Activated naive CD8-positive, alpha-beta T cell treated with anti-CD3 and anti-CD28 coated beads, Interleukin-2, amount 50 U/mL, for 24 hours (primary cell): ENCODE measurements around the gene HS3ST5.
"Not testable (repeated sequence)": the region's sequence is repeated elsewhere in the genome, so short reads cannot be mapped to it uniquely, and the experiment has no call there.

ENCODE experiments used
- ATAC-seq: fragments of 150-1000 bp; cut with Tn5 transposase; one replicate; pipeline ENCODE4 v1.10.0; 2021
- DNase-seq: peaks from one replicate; pipeline ENCODE4 v3.0.0; 2021
- H3K27ac Mint-ChIP-seq: one replicate; pipeline ENCODE4 v1.8.0; 2021; ENCODE audit warnings: mild to moderate bottlenecking, mixed read lengths
- H3K27me3 Mint-ChIP-seq: one replicate; pipeline ENCODE4 v1.8.0; 2021; ENCODE audit warnings: mixed read lengths
- H3K36me3 Mint-ChIP-seq: one replicate; pipeline ENCODE4 v1.8.0; 2021; ENCODE audit warnings: low read depth, mixed read lengths
- H3K4me1 Mint-ChIP-seq: one replicate; pipeline ENCODE4 v1.8.0; 2021; ENCODE audit warnings: mixed read lengths
- H3K4me3 Mint-ChIP-seq: one replicate; pipeline ENCODE4 v1.8.0; 2021; ENCODE audit warnings: mild to moderate bottlenecking, moderate library complexity, mixed read lengths
- H3K9me3 Mint-ChIP-seq: one replicate; pipeline ENCODE4 v1.8.0; 2021; ENCODE audit warnings: mixed read lengths

The HS3ST5 gene

DNA sequence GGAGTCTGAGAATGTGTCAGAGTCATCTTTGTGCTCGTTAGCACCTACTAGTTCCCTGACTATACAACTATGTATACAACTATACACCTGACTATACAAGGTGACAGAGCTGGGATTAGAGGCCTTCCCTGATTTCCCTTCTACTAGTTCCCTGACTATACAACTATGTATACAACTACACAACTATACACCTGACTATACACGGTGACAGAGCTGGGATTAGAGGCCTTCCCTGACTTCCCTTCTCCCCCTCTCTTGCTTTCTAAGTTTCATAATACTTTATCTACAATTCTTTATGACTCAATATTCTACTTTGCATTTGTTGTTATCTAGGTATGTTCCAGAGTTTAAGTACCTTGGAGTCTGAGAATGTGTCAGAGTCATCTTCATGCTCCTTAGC is 68.0 kb downstream of the HS3ST5 start:
- ATAC-seq, result no peak
- H3K36me3 Mint-ChIP-seq, result no peaks in the 10 kb centered on the region

DNA sequence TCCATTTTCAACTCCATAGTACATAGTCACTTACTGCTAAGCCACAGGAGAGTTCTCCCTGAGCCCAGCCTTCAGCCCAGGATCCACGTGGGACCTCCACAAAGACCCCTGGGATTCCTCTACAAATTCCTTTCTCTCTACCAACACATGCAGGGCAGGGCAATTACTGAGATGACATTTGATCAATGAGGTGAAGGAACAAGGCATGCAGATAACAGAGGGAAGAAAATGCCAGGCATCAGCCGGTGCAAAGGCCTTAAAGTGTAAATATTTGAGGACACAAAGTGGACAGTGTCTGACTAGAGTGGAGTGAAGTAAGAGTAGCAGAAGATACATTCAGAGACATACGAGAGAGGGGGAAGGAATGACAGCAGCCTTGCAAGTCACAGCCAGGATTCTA is 70.2 kb downstream of the HS3ST5 start:
- Mint-ChIP-seq H3K27me3 (peaks cover 2% of the 10 kb centered on the region), H3K36me3 (no peaks in the 10 kb centered on the region), H3K27ac (no peak overlapping the region), H3K4me3 (no peak overlapping the region), H3K4me1 (no peaks in the 10 kb centered on the region), H3K9me3 (no peaks in the 10 kb centered on the region)
- DNase-seq, result no peak
- ATAC-seq, result no peak

More for the DNA sequence above, 68.0 kb downstream of the HS3ST5 start:
- no peaks in the 10 kb centered on the region for H3K9me3 Mint-ChIP-seq
- H3K4me3 Mint-ChIP-seq, result no peak overlapping the region
- no peak for DNase-seq
- H3K27me3 Mint-ChIP-seq, result peaks cover 3% of the 10 kb centered on the region
- H3K27ac Mint-ChIP-seq, result no peak overlapping the region
- no peaks in the 10 kb centered on the region for H3K4me1 Mint-ChIP-seq

DNA sequence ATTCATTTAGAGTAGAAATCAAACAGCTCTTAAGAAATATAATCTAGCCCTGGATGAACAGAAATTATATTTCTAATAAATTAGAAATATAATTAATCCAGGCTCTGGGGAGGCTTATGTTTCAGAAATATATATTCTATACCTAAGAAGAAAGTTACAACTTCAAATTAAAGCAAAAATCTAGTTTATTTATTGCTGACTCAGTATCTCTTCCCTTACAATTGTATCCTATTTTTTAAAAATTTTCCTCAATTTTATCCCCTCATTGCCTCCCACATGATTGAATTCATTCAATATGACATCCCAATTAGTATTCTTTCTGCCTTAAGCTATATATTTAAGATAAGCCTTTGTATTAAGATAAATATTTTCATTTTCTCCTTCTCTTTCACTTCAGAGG is 71.4 kb downstream of the HS3ST5 start:
- no peak for ATAC-seq

DNA sequence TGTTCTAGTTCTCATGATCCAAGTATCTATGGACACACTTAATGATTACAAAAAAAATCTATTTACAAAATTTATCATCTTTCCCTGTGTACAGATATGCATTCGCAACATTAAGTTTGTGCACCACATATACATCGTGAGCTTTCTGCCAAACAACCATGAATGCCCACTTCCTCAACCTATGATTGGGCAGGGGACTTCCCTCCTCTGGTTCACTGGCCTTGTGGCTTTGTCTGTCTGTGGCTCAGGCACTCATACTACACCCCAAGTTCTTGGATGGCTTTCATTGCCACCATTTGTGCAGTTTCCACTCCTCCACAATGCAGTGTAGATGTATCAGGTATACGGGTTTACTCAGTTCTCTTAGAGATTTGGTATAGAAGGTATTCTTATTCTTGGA is 74.9 kb downstream of the HS3ST5 start:
- DNase-seq (no peak), ATAC-seq (no peak)
- Mint-ChIP-seq H3K4me3 (no peak overlapping the region), H3K27me3 (peaks cover 4% of the 10 kb centered on the region), H3K36me3 (no peaks in the 10 kb centered on the region), H3K4me1 (no peaks in the 10 kb centered on the region), H3K27ac (no peak overlapping the region), H3K9me3 (no peaks in the 10 kb centered on the region)

More for the DNA sequence above, 71.4 kb downstream of the HS3ST5 start:
- no peak overlapping the region for H3K27ac Mint-ChIP-seq
- H3K27me3 Mint-ChIP-seq, result peaks cover 4% of the 10 kb centered on the region
- no peak for DNase-seq
- H3K9me3 Mint-ChIP-seq, result no peaks in the 10 kb centered on the region
- H3K4me1 Mint-ChIP-seq, result no peaks in the 10 kb centered on the region
- no peak overlapping the region for H3K4me3 Mint-ChIP-seq
- no peaks in the 10 kb centered on the region for H3K36me3 Mint-ChIP-seq

DNA sequence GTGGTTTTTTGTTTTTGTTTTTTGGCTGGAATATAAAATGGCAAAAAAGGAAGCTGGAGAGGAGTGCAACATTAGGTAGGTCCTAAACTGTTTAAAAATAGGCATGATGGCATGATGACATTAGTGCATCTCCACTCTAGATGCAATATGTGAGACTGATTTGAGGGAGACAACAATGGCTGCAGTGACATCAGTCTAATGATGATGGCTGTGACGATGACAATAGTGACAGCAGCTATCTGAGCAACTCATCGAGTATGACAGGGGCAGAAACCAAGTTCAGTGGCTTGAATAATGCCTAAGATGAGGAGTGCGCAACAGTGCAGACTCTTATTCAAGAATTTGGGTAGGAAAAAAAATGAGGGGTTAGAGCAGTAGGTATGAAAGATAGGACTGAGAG is 82.0 kb downstream of the HS3ST5 start:
- no peak overlapping the region for H3K27ac Mint-ChIP-seq
- no peaks in the 10 kb centered on the region for H3K9me3 Mint-ChIP-seq
- no peak overlapping the region for H3K4me3 Mint-ChIP-seq
- DNase-seq (no peak), ATAC-seq (no peak)
- no peaks in the 10 kb centered on the region for H3K4me1 Mint-ChIP-seq
- no peaks in the 10 kb centered on the region for H3K36me3 Mint-ChIP-seq
- no peaks in the 10 kb centered on the region for H3K27me3 Mint-ChIP-seq

DNA sequence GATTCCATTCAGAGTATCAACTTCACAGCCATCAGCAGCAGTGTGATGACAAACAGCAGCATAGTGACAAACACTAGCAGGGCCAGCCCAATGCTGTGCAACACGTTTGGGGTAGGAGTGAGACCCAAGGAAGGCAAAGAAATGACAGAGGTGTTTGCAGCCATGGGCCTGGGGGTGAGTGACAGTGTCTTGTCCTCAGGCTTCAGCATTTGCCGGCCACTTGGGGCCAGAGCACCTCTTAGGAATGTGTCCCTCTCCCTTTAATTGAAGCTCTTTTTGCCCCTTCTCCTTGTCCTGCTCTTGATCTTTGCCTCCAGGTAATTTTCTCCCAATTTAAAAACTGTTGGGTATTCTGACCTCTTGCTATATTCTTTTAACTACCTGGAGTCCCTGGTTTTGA is 84.4 kb downstream of the HS3ST5 start:
- H3K4me3 Mint-ChIP-seq, result no peak overlapping the region
- ATAC-seq (no peak), DNase-seq (no peak)
- peaks cover 4% of the 10 kb centered on the region for H3K9me3 Mint-ChIP-seq
- H3K27ac Mint-ChIP-seq, result no peak overlapping the region
- no peaks in the 10 kb centered on the region for H3K27me3 Mint-ChIP-seq
- H3K36me3 Mint-ChIP-seq, result no peaks in the 10 kb centered on the region
- H3K4me1 Mint-ChIP-seq, result no peaks in the 10 kb centered on the region

DNA sequence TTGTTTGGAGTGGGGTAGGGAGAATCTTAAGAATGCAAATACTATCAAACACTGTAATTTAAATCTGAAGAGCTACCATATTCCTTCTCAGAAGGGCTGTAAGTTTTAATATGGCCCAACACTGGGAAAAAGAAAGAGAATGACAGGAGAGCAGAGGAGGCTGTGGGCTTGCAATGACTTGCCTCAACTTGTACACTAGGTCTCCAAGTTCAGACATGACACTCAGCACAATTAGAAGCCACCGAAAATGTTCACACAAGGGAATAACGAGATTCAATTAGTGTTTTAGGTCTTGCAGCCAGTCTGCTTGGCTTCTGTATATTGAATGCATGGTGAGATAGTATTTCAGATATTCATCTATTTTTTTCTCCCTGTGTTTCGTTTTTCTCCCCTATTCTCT is 89.4 kb downstream of the HS3ST5 start:
- Mint-ChIP-seq H3K4me1 (no peaks in the 10 kb centered on the region), H3K27me3 (no peaks in the 10 kb centered on the region), H3K36me3 (no peaks in the 10 kb centered on the region), H3K9me3 (peaks cover 4% of the 10 kb centered on the region), H3K27ac (no peak overlapping the region), H3K4me3 (no peak overlapping the region)
- no peak for ATAC-seq
- DNase-seq, result no peak

DNA sequence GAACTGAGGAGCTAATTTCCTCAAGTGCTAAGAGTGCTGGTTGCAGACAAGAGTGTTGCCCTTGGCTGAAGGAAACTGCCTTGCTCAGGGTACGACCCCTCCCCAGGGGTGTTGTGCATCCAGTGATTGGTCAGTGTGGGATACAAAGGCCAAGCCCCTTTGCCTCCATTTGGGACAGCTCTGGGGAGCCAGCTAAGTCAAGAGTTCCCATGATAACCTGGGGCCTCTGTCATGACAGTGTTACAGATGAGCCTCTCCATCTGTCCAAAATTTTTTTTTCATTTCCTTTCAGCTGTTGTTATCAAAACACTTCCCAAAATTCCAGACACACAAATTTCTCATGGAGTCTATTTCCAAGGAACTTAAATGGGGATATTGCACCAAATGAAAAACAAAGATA is 93.3 kb downstream of the HS3ST5 start:
- ATAC-seq (no peak), DNase-seq (no peak)
- no peaks in the 10 kb centered on the region for H3K36me3 Mint-ChIP-seq
- no peak overlapping the region for H3K27ac Mint-ChIP-seq
- no peaks in the 10 kb centered on the region for H3K4me1 Mint-ChIP-seq
- peaks cover 4% of the 10 kb centered on the region for H3K9me3 Mint-ChIP-seq
- H3K4me3 Mint-ChIP-seq, result no peak overlapping the region
- no peaks in the 10 kb centered on the region for H3K27me3 Mint-ChIP-seq

DNA sequence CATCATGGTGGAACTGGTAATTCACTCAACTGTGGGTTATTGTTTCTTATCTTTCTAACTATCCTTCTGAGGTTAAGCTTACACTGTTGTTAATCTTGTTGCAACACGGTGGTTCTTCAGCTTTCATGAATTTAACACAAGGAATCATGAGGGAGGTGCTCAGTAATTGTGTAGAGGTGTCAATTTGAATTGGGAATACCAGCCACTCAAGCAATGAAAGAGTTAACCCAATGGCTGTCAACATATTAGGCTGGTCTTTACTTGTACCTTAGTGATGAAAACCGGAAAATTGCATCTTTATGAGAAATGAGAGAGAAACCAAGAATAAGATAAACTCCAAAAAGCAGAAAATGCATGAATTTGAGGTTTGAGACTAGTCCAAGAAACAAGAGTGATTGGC is 95.7 kb downstream of the HS3ST5 start:
- Mint-ChIP-seq H3K4me1 (no peaks in the 10 kb centered on the region), H3K27me3 (no peaks in the 10 kb centered on the region), H3K4me3 (no peak overlapping the region), H3K9me3 (no peaks in the 10 kb centered on the region), H3K36me3 (no peaks in the 10 kb centered on the region), H3K27ac (no peak overlapping the region)
- DNase-seq, result no peak
- no peak for ATAC-seq

DNA sequence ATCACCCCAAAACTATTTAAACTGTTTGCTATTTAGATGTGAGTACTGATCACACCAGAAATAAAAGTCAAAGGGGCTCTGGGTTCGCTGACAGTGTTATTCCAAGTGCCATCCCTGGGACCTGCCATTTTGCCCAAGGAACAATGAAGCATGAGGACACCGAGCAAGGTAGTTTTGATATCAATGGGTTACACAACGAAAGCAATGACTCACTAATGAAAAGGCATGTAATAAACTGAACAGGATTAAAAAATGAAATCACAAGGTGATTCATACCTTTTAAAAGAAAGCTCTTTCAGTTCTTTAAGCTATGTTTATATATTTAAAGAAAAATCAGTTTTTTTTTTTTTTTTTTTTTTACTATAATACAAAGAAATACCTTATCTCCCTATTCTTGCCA is 102.0 kb downstream of the HS3ST5 start:
- Mint-ChIP-seq H3K4me3 (no peak overlapping the region), H3K27ac (no peak overlapping the region), H3K4me1 (no peaks in the 10 kb centered on the region), H3K27me3 (no peaks in the 10 kb centered on the region), H3K36me3 (no peaks in the 10 kb centered on the region), H3K9me3 (no peaks in the 10 kb centered on the region)
- DNase-seq (no peak), ATAC-seq (no peak)

DNA sequence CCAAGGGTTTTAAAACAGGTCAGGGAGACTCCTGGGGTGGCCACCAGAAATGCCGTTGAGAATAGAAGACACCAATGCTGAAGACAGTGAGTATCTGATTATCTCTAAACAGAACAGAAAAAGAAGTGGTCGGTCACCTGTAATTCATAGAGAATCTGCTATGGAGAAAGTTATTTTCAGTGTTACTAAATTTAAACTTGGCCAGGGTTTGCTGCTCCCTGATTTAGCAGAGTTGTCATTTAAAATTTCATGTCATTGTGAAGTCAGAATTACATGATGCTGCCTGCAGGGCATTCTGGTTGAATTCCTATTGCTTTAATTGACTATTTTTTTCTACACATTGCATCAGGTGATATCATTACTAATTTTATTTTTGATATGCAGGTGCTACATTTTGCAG is 114.1 kb downstream of the HS3ST5 start:
- H3K36me3 Mint-ChIP-seq, result no peaks in the 10 kb centered on the region
- ATAC-seq, result no peak
- H3K9me3 Mint-ChIP-seq, result no peaks in the 10 kb centered on the region
- H3K27me3 Mint-ChIP-seq, result peaks cover 3% of the 10 kb centered on the region
- H3K4me1 Mint-ChIP-seq, result no peaks in the 10 kb centered on the region
- H3K27ac Mint-ChIP-seq, result no peak overlapping the region
- no peak for DNase-seq
- H3K4me3 Mint-ChIP-seq, result no peak overlapping the region

DNA sequence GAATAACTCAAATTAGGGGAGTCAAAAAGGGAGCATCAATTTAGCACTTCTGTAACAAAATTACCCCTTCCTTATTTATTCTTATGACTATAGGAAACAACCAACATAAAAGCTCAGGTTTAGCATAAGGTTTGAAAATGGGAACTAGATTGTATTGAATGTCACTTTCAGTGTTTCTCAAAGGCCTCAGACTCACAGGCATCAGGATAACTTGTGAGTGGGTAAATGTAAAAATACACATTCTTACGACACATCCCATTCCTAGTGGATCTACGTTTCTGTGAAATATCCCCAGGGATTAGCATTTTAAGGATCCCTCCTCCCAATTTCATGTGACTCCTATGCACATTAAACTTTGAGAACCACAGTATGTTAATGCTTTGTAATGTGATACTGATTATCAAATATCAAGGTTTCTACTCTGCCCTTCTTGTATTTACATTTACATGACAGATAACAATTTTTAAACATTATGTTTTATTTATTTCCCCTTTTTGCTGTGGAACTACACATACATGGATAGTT is 114.8 kb downstream of the HS3ST5 start:
- ATAC-seq, result no peak
- Mint-ChIP-seq H3K4me1 (no peaks in the 10 kb centered on the region), H3K27me3 (peaks cover 3% of the 10 kb centered on the region), H3K27ac (no peak overlapping the region), H3K36me3 (no peaks in the 10 kb centered on the region), H3K9me3 (no peaks in the 10 kb centered on the region), H3K4me3 (no peak overlapping the region)
- no peak for DNase-seq

DNA sequence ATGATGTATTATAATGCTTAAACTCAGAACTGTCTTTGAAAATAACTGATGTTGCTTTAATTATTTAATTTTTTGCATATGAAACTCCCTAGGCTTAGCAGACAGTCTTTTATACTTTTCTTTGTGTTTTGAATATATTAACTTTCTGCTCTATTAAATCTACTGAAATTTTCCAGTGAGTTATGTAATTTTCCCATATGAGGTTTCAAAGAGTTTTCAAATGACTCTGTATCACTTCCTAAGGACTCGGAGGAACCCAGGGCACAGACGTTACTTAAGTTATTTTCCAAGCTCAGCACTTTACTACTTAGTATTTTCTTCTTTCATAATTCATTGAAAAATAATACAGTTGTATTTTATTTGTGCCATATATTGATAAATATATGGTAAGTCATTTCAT is 122.6 kb downstream of the HS3ST5 start:
- ATAC-seq (no peak), DNase-seq (no peak)
- Mint-ChIP-seq H3K27me3 (no peaks in the 10 kb centered on the region), H3K36me3 (no peaks in the 10 kb centered on the region), H3K4me3 (no peak overlapping the region), H3K27ac (no peak overlapping the region), H3K4me1 (no peaks in the 10 kb centered on the region), H3K9me3 (no peaks in the 10 kb centered on the region)

DNA sequence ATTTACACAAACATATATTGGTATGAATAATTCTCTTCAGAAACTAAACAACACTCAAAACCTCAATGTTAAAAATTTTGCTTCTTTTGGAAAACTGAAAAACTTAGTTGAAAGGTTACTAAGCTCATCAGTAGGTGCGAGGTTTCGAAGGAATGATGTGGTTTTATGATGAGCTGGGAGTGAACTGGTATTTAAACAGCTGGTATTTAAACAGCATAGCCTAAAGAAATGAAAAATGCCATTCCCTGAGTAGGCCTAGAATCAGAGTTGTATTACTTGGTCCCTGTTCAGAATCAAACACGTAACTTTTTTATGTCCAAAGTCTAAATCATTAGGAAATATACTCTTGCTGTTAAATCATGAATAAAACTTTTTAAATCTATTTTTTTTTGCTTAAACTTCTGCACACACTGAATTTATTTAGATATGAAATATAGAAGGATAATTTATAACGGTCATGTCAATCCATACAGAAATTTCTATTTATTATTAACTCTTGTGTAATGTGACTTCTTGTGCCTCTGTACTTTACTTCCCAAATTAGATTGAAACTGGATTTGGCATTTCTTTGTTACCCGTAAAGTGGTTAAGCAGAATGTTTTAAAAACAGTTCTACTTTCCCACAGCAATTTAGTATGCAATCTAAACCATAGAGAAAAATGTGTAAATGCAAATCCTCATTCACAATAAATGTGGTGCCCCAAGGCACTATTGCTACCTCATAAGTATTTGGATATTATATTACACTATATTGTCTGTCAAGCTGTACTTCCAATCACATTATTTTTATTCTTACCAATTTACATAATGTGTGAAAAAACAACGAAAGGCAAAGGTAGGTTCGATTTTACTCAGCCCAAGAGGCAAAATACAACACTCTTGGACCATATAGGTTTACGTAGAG is 124.1 kb downstream of the HS3ST5 start:
- Mint-ChIP-seq H3K9me3 (no peaks in the 10 kb centered on the region), H3K36me3 (no peaks in the 10 kb centered on the region), H3K4me1 (no peaks in the 10 kb centered on the region), H3K27me3 (no peaks in the 10 kb centered on the region), H3K4me3 (no peak overlapping the region), H3K27ac (no peak overlapping the region)
- DNase-seq (no peak), ATAC-seq (no peak)

DNA sequence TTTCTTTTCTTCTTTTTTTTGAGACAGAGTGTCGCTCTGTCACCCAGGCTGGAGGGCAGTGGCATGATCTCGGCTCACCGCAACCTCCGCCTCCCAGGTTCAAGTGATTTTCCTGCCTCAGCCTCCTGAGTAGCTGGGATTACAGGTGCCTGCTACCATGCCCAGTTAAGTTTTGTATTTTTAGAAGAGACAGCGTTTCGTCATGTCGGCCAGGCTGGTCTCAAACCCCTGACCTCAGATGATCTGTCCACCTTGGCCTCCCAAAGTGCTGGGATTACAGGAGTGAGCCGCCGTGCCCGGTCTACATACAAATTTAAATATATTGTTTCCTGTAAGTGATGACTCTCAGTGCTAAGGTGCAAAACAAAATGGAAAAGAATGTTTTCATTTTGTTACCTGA is 124.8 kb downstream of the HS3ST5 start:
- H3K9me3 Mint-ChIP-seq, DNase-seq, H3K27ac Mint-ChIP-seq, H3K4me1 Mint-ChIP-seq, H3K4me3 Mint-ChIP-seq, ATAC-seq, H3K27me3 Mint-ChIP-seq, H3K36me3 Mint-ChIP-seq: not testable (repeated sequence)
